ENCODE results near the gene MAGI1.

DNA sequence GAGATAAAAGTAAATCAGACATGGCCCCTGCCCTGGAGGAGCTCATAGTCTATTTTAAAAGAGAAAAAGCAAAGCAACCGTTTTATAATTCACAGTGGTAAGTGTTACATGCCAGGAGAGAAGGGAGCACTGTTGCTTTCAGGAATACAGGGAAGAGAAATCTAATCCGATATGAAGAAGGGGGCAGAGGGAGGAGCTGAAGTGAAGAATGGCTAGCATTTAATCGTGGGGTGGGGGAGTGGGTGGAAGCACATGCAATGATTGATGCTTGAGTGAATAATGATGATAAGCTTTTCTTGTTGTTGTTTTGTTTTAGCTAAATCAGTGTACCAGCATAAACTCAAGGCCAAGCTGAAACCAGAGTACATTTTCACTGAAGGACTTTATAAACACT lies 629.5 kb downstream of the MAGI1 start:
- TF ChIP-seq, protein P1, sequence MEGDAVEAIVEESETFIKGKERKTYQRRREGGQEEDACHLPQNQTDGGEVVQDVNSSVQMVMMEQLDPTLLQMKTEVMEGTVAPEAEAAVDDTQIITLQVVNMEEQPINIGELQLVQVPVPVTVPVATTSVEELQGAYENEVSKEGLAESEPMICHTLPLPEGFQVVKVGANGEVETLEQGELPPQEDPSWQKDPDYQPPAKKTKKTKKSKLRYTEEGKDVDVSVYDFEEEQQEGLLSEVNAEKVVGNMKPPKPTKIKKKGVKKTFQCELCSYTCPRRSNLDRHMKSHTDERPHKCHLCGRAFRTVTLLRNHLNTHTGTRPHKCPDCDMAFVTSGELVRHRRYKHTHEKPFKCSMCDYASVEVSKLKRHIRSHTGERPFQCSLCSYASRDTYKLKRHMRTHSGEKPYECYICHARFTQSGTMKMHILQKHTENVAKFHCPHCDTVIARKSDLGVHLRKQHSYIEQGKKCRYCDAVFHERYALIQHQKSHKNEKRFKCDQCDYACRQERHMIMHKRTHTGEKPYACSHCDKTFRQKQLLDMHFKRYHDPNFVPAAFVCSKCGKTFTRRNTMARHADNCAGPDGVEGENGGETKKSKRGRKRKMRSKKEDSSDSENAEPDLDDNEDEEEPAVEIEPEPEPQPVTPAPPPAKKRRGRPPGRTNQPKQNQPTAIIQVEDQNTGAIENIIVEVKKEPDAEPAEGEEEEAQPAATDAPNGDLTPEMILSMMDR (IDR thresholded peaks at IDR 0.05), result no peak
- no peak for TF ChIP-seq POLR2A (IDR thresholded peaks at IDR 0.05)

Measured in uterus (tissue), 2 donors.